Measurements from ENCODE around the gene LRBA.

The LRBA gene

GRCh38 chr4:150318971-150319370 lies 696.1 kb downstream of the LRBA start:
- DNase-seq (ENCODE audit: low spot score) = no peak

GRCh38 chr4:150318527-150318926 lies 696.6 kb downstream of the LRBA start:
- DNase-seq (ENCODE audit: low spot score) = no peak

- DNase-seq (ENCODE audit: low spot score) = no peak
Observed at GRCh38 chr4:150316332-150317205, 698.5 kb downstream of the LRBA start.

- DNase-seq (ENCODE audit: low spot score) = no peak
Observed at GRCh38 chr4:150315691-150316090, 699.4 kb downstream of the LRBA start.

- DNase-seq (ENCODE audit: low spot score) = no peak
Observed at GRCh38 chr4:150315175-150315574, 699.9 kb downstream of the LRBA start.

GRCh38 chr4:150314031-150314430 lies 701.1 kb downstream of the LRBA start:
- no peak for DNase-seq (ENCODE audit: low spot score)

GRCh38 chr4:150310159-150310895 lies 704.8 kb downstream of the LRBA start:
- DNase-seq (ENCODE audit: low spot score) = no peak

- no peak for DNase-seq (ENCODE audit: low spot score)
Observed at GRCh38 chr4:150308824-150309472, 706.1 kb downstream of the LRBA start.

- no peak for DNase-seq (ENCODE audit: low spot score)
Observed at GRCh38 chr4:150306719-150307118, 708.4 kb downstream of the LRBA start.

GRCh38 chr4:150305995-150306394 lies 709.1 kb downstream of the LRBA start:
- DNase-seq (ENCODE audit: low spot score) = no peak

- DNase-seq (ENCODE audit: low spot score) = peak; percentile 55
Observed at GRCh38 chr4:150302553-150302952, 712.5 kb downstream of the LRBA start.

GRCh38 chr4:150299816-150300215 lies 715.3 kb downstream of the LRBA start:
- DNase-seq (ENCODE audit: low spot score) = no peak

GRCh38 chr4:150297861-150298474 lies 717.1 kb downstream of the LRBA start:
- peak; percentile 36 for DNase-seq (ENCODE audit: low spot score)

- DNase-seq (ENCODE audit: low spot score) = no peak
Observed at GRCh38 chr4:150289881-150290280, 725.2 kb downstream of the LRBA start.

GRCh38 chr4:150289198-150289597 lies 725.9 kb downstream of the LRBA start:
- DNase-seq (ENCODE audit: low spot score) = no peak

GRCh38 chr4:150286656-150287055 lies 728.4 kb downstream of the LRBA start:
- DNase-seq (ENCODE audit: low spot score) = no peak

- no peak for DNase-seq (ENCODE audit: low spot score)
Observed at GRCh38 chr4:150283689-150284088, 731.4 kb downstream of the LRBA start.

GRCh38 chr4:150280975-150281374 lies 734.1 kb downstream of the LRBA start:
- no peak for DNase-seq (ENCODE audit: low spot score)

- DNase-seq (ENCODE audit: low spot score) = no peak
Observed at GRCh38 chr4:150280081-150280895, 734.8 kb downstream of the LRBA start.

- no peak for DNase-seq (ENCODE audit: low spot score)
Observed at GRCh38 chr4:150278206-150278605, 736.9 kb downstream of the LRBA start.

- DNase-seq (ENCODE audit: low spot score) = no peak
Observed at GRCh38 chr4:150268444-150268843, 746.6 kb downstream of the LRBA start.

Data from activated CD4-positive, alpha-beta T cell treated with anti-CD3 and anti-CD28 coated beads, Interleukin-2, Interleukin-4, amounts not matched to agents 100 ng/mL and 50 ng/mL, durations not matched to agents 16 hours and 8 hours (primary cell).